Ascending aorta (tissue), 2 donors: ENCODE results near the gene ZNF420. TPM values are rescaled to one million over a fixed set of nuclear protein-coding genes. Genes with fewer than 3 reads are reported as not detected.
A peak's percentile ranks its signal among the peaks of the same experiment; 100 is the strongest.
"Not testable (repeated sequence)": the region's sequence is repeated elsewhere in the genome, so short reads cannot be mapped to it uniquely, and the experiment has no call there.

Experiments
- DNase-seq, 2 donors: peaks; one replicate each; pipeline ENCODE4 v3.0.0-alpha.2; 2019; ENCODE audit warnings: low spot score in 2 of 2
- H3K27ac ChIP-seq, 2 donors: fragments of 200-600 bp; sonication (generic); one replicate each; pipeline ENCODE4 v1.5.1; 2016 to 2017; ENCODE audit warnings: mild to moderate bottlenecking in 1 of 2
- H3K27me3 ChIP-seq: fragments of 200-600 bp; sonication (generic); one replicate; pipeline ENCODE4 v1.5.1; 2017
- H3K36me3 ChIP-seq, 2 donors: fragments of 200-600 bp; sonication (generic); one replicate each; pipeline ENCODE4 v1.5.1; 2016
- H3K4me1 ChIP-seq, 2 donors: fragments of 200-600 bp; sonication (generic); one replicate each; pipeline ENCODE4 v1.5.1; 2016 to 2017; ENCODE audit warnings: mild to moderate bottlenecking in 1 of 2
- H3K4me3 ChIP-seq, 2 donors: fragments of 200-600 bp; sonication (generic); one replicate each; pipeline ENCODE4 v1.5.1; 2016 to 2017; ENCODE audit warnings: mild to moderate bottlenecking in 1 of 2
- H3K9me3 ChIP-seq, 2 donors: fragments of 200-600 bp; sonication (generic); one replicate each; pipeline ENCODE4 v1.5.1; 2016
- intact Hi-C: fragments of 100-400 bp; cut with DNase I; formaldehyde crosslinking; loops from one replicate; pipeline ENCODE4 v1.15.1; 2023
- total RNA-seq: library from RNA; depleted of rRNA; stranded (reverse); fragments of >200 nt; gene quantifications from one replicate; pipeline ENCODE4 v1.1.0, GENCODE V29; 2016
- TF ChIP-seq, protein P1 (sequence below), 3 experiments: fragments of 200-600 bp in 2 of 3; fragments of 450-650 bp in 1 of 3; sonication (generic) in 2 of 3; IDR thresholded peaks; one replicate each; pipeline ENCODE4 v1.5.1; 2016 to 2019; ENCODE audit warnings: antibody characterized with exemption in 3 of 3, mild to moderate bottlenecking in 1 of 3, moderate library complexity in 1 of 3

The ZNF420 gene
- 69.9 TPM for total RNA-seq

DNA sequence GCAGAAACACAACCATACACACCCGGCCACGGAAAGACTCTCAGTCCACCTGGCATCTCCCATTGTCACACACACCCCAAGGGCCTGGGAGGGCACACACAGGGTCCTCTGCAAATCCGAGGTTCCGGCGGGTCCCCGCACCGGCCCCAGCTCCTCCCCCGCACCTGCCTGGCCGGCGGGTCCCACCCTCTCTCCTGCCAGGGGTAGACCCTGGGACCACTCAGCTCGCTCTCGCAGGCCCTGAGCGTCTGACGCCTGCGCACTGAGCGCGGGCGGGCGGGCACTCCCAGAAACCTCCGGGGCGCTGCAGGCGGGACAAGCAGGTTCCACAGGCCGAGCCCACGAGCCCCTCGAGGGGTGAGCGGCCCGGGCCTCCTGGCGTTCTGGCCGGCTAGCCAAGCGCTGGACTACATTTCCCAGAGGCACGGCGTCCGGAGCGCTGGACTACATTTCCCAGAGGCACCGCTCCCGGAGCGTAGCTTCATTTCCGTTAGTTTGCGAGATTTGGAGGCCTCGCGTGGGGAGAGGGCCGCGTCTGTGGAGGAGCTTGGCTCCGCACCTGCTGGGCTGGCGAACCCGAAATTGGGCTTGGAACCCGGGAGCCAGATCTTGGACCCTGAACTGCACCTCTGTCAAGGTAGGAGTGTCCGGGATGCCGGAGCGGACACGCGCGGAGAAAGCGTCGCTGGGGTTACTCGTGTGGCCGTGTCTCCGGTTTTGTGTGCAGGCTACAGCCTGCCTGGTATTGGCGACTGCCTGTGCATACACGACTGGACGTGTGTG is at the start of gene ZNF420:
ZNF420 (plus strand) TSS at position 500 of the 783 bp plus-strand sequence. CDS start 10,686 bp downstream, outside the sequence.
- Histone ChIP-seq H3K36me3 (peaks cover 0 to 19% of the 10 kb centered on the region in 2 donors), H3K4me1 (peaks cover 6 to 7% of the 10 kb centered on the region in 2 donors), H3K27me3 (no peaks in the 10 kb centered on the region), H3K27ac (peak within 1 kb of the TSS; percentile 87 to 91), H3K9me3 (peaks cover 17 to 32% of the 10 kb centered on the region in 2 donors), H3K4me3 (peak within 1 kb of the TSS; percentile 84 to 87)
- TF ChIP-seq, protein P1, sequence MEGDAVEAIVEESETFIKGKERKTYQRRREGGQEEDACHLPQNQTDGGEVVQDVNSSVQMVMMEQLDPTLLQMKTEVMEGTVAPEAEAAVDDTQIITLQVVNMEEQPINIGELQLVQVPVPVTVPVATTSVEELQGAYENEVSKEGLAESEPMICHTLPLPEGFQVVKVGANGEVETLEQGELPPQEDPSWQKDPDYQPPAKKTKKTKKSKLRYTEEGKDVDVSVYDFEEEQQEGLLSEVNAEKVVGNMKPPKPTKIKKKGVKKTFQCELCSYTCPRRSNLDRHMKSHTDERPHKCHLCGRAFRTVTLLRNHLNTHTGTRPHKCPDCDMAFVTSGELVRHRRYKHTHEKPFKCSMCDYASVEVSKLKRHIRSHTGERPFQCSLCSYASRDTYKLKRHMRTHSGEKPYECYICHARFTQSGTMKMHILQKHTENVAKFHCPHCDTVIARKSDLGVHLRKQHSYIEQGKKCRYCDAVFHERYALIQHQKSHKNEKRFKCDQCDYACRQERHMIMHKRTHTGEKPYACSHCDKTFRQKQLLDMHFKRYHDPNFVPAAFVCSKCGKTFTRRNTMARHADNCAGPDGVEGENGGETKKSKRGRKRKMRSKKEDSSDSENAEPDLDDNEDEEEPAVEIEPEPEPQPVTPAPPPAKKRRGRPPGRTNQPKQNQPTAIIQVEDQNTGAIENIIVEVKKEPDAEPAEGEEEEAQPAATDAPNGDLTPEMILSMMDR (IDR thresholded peaks at IDR 0.05), result no peak
- peak; percentile 77 to 96 for DNase-seq
- intact Hi-C loops, result loop anchor here (1.0 to 10.0 kb wide), 7 partner anchors 95 to 389 kb away; partner anchors contain the start of genes ZNF345, ZNF527, ZNF569 and ZNF570

DNA sequence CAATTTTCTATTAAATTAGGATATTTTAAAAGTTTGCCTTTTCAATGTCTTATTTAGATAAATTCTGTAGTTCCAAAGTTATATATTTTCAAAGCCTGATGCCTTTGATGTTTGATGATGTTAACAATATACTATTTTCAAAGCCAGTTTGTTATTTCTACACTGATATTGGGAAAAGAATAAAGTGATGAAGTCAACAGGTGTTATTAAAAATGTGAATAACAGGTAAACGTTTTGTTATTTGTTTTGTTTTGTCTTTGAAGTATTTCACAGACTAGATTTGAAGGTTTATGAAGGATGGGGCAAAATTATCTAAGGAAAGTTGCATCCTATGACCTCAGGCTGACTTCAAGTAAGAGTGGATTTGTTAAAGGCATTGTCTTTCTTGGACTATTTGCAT is 33.1 kb upstream of the ZNF420 start:
- no peaks in the 10 kb centered on the region for H3K27me3 ChIP-seq
- H3K4me1 ChIP-seq, result no peaks in the 10 kb centered on the region
- intact Hi-C loops, result no loop called here
- peaks cover 4 to 48% of the 10 kb centered on the region in 2 donors for H3K9me3 ChIP-seq
- DNase-seq, result no peak
- H3K36me3 ChIP-seq, result no peaks in the 10 kb centered on the region
- no peak overlapping the region for H3K4me3 ChIP-seq
- no peak overlapping the region for H3K27ac ChIP-seq
- TF ChIP-seq, protein P1 (IDR thresholded peaks at IDR 0.05), result no peak

DNA sequence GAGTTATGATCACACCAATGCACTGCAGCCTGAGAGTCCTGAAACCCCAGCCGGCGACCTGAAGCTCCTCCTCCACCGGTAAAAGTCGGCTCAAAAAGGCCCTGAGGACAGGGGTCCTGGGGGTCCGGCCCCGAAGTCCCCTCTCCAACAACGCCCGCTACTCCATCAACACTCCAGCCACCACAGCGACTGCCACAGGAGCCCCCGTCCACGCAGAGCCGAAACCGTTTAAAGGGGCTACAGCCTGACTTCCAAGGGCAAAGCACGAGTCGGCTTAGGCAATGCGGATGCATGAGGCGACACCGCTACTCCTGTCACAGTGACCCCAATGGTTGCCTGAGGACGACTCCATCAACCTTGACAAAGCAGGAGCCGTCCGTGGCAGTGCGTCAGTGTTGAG is 22.9 kb upstream of the ZNF420 start:
- TF ChIP-seq, protein P1 (IDR thresholded peaks at IDR 0.05), result no peak
- Histone ChIP-seq H3K36me3 (no peaks in the 10 kb centered on the region), H3K27ac (no peak overlapping the region), H3K4me1 (no peaks in the 10 kb centered on the region), H3K9me3 (peaks cover 32 to 75% of the 10 kb centered on the region in 2 donors), H3K27me3 (no peaks in the 10 kb centered on the region), H3K4me3 (no peak overlapping the region)
- no peak for DNase-seq
- intact Hi-C loops, result no loop called here

DNA sequence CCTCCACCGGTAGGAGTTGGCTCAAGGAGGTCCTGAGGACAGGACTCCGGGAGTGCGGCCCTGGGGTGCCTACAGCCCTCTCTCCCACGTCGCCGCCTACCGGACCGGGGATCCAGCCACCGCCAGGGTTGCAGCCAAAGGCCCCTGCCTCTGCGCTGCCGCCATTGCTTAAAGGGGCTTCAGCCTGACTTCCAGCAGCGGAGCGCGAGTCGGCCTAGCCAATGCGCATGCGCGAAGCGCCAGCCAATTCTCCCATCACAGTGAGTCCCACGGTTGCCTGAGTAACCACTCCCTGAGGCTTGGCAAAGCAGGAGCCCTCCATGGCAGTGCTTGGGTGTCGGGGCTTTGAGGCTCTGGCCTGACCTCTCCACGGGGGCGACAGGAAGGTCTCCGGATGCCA is 21.5 kb upstream of the ZNF420 start:
- TF ChIP-seq, protein P1 (IDR thresholded peaks at IDR 0.05), result no peak
- no peak for DNase-seq
- intact Hi-C loops, result no loop called here
- Histone ChIP-seq H3K4me3 (no peak overlapping the region), H3K27me3 (no peaks in the 10 kb centered on the region), H3K36me3 (no peaks in the 10 kb centered on the region), H3K27ac (no peak overlapping the region), H3K4me1 (no peaks in the 10 kb centered on the region), H3K9me3 (peaks cover 34 to 84% of the 10 kb centered on the region in 2 donors)

DNA sequence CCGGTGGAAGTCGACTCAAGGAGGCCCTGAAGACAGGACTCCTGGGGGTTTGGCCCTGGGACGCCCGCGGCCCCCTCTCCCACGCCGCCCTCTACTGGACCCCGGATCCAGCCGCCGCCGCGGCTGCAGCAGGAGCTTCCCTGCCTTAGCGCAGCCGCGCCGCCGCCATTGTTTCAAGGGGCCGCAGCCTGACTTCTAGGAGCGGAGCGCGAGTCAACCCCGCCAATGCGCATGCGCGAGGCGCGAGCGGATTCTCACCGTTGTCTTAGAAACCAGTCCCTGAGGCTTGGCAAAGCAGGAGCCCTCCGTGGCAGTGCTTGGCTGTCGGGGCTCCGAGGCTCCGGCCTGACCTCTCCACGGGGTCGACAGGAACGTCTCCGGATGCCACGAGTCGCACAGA is 19.1 kb upstream of the ZNF420 start:
- no peaks in the 10 kb centered on the region for H3K36me3 ChIP-seq
- H3K27me3 ChIP-seq, result no peaks in the 10 kb centered on the region
- no peak overlapping the region for H3K27ac ChIP-seq
- H3K4me1 ChIP-seq, result no peaks in the 10 kb centered on the region
- H3K4me3 ChIP-seq, result no peak overlapping the region
- TF ChIP-seq, protein P1 (IDR thresholded peaks at IDR 0.05), result no peak
- intact Hi-C loops, result no loop called here
- DNase-seq, result no peak
- peaks cover 20 to 90% of the 10 kb centered on the region in 2 donors for H3K9me3 ChIP-seq

DNA sequence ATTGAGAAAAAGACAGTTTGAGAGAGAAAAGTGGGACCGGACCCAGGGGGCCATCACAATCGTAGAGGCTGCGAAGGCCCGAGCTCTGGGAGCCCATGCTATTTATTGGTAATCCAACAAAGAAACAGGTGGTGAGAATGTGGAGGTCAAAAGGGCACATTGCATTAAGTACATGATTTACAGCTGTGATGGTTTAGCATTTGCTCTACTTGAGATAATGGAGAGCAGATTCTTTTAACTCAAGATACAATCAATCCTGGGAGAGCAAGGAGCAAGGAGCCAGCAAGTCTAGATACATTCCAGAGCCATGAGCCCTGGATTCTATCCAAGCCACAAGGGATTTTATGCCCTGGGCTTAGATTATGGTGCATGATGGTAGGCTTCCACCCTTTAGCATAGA is 13.3 kb upstream of the ZNF420 start:
- DNase-seq, H3K4me3 ChIP-seq, H3K4me1 ChIP-seq, H3K27ac ChIP-seq, H3K27me3 ChIP-seq, intact Hi-C loops, H3K36me3 ChIP-seq: not testable (repeated sequence)
- H3K9me3 ChIP-seq, result peaks cover 15 to 98% of the 10 kb centered on the region in 2 donors
